HG03060 (cell line): Measurements from ENCODE around the gene KIRREL3.
"Not testable (repeated sequence)": the region's sequence is repeated elsewhere in the genome, so short reads cannot be mapped to it uniquely, and the experiment has no call there.

Experiments used
- ATAC-seq: cut with Tn5 transposase; IDR thresholded peaks from one replicate; pipeline ENCODE4 v1.9.1; 2021; ENCODE audit warnings: low read depth, moderate number of reproducible peaks; ENCODE audit not compliant: unreplicated experiment

KIRREL3 gene

DNA sequence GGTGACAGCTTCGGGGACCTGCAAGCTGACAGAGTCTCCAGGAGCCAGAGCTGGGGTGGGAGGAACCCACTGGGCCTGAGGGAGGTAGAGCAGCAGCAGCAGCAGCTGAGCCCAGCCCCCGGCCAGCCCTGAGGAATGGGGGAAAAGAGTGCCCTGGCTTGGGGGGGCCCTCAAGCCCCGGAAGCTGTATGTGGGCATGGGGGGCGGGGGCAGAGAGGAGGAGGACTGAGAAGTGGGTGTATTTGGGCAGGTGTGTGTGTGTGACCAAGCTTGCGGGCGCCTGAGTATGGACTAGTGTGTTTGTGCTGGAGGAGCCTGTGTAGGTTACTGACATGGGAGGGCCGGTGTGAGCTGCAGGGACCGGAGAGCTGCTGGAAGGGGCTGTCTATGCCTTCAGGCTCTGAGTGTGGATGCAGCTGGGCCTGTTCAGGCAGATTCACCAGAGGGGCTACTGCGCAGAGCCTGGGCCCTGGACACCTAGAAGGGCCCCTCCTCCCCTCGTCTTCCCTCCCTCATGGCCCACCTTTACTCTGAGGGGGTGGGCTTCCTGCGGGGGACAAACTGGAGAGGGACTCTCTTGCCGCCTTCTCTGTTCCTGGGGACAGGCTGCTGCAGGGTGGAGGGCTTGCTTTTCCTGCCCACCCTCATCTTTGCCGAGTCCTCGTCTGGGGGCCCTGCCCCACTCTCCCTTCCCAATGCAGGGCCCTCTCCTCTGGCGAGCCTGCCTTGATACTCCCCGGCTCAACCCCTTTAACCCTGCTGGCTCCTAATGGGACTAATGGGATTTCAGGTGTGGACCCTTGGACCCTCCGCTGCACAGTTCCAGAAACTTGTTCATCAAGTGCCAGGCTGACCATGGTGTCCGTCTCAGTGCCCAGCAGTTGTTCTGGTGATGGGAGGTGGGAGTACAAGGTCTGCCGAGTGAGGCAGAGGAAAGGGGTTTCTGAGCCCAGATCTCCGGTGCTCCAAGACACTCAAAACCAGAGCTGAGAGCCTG is 616.9 kb downstream of the KIRREL3 start:
- ATAC-seq = no peak

DNA sequence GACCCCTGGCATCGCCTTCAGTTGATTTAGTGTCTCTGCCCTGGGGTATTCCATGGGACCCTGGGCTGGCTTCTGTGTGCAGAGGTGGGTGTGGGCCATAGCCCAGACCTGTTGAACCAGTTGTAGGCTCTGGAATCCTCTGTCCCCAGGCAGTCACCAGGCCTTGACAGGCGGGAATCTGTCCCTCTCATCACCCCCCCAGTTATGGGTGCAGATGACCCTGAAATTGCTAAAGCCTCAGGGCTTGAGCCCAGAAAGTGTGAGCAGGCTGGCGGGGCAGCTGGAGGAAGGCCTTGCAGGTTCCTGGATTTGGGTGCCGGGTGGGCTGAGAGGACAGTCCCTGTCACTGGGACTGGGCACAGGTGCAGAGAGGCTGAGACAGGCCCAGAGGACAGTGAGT is 617.9 kb downstream of the KIRREL3 start:
- ATAC-seq = not testable (repeated sequence)

DNA sequence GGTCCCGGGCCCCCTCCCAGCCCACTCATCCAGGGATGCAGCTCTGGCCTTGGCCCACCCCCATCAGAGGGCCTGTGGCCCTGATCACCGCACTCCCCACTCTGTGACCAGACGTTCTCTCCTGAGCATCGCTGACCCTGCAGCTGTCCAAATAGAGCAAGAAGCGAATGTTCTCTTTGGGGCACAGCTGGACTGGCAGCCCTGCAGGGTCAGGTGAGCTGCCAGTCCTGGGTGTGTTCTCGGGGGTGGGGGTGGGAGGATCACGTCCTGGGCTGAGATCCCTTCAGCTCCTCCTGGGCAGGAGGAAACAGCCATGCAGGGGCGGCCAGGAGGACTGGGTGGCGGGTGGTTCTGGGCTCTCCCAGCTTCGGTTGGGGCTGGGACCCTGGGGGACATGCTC is 618.6 kb downstream of the KIRREL3 start:
- ATAC-seq = not testable (repeated sequence)

DNA sequence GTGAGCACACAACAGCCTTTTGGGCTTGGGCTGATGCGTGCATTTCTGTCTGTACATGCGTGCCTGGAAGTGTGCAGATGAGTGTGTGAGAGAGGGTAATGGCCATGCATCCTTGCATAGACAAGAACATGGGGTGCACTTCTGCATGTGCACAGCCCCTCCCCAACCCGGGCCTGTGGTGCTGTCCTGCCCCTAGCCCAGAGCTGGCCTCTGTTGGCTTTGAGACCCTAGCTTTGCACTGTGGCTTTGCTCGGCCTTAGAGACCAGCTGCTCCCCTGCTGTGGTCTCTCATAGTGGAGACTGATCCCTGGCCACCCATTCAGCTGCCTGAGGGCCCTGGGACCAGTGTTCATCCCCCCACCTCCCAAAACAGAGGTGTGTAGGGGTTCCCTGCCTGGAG is 619.7 kb downstream of the KIRREL3 start:
- no peak for ATAC-seq

DNA sequence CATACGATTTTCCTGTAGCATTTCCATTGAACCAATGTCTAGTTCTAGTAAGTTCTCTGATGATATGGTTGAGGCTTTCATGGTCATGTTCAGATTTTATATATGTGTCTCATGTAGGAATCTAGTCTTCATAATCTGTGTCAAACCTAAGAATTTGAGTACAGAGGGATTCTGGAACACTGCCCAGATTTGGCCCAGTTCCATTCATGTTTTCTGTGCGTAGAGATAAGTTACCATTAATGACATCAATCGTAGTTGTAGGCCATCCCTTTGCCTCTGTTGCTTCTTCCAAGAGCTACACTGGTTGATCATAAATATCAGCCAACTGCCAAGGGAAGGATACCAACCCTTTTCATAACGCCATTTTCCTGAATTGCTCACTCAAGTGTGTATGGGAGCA is 621.8 kb downstream of the KIRREL3 start:
- ATAC-seq = no peak

DNA sequence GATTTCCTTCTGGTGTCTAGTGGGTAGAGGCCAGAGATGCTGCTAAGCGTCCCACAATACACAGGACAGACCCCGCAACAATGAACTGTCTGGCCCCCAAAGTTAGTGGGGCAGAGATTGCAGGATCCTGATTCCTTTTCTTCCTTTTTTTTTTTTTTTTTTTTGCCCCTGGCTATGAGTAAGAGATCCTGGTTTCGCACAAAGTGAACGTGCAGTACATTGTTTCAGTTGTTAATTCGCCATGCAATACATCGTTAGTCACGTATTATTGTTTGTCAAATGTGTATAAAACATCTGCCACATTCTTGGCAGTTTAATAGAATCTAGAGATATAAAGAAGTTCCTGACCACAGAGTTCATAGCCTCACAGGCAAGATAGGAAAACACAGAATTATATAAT is 624.8 kb downstream of the KIRREL3 start:
- no peak for ATAC-seq

DNA sequence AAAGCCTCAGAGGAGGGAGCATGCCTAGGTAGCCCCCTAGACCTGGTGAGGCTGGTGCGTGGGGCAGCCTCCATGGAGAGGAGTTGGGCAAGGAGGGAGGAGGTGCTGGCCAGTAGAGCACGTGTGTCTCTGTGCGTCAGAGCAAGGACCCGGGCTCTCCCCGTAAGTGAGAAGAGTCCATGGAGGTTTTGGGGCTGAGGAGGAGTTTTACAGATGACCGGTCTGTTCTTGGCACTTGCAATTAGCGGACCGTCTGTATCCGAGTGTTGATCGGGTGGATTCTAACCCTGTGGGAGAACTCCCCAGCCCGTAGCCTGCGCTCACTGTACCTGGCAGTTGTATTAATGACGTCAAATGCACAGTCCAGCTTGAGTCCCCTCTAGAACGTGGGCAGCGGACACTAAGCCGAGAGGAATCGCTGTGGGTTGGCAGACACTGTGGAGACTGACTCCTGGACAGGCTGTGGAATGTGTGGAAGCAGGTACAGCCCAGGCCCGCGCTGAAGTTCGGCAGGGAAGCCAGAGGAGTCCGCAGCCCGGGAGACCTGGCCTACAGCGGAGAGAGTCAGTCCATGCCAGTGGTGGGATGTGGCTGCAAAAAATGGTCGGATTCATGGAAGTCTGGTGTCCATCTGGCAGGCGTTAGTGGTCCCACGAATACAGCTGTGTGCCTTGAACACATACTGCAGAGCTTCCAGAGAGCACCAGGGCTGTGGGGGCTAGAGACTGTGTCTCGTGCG is 625.8 kb downstream of the KIRREL3 start:
- ATAC-seq = not testable (repeated sequence)

DNA sequence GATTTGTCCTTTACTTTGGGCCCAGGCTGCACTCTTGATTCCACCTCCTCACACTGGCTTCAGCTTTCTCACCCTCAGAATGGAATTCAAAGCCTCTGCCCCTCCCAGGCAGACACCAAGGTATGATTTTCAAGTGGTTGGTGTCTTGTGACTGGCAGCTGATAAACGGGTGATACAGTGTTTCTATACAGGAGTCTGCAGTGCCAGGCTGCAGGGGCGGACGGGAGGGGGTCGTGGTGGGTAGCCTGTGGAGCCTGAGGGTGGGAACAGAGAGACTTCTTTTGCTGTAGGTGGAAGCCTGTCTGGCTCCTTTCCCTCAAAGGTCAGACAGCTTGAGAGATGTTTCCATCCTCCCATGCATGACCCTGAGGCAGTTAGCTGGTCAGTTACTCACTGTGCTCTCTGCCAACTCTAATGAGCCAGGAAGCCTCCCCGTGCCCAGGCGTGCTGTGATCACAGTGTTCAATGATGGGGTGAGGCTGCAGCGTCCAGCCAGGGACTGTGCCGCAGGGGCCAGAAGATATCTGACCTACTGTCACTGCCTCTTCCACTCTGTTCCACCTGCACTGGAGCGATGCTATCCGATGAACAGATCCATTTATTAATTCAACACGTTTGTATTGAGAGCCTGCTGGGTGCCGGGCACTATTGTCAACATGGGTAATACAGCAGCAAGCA is 627.0 kb downstream of the KIRREL3 start:
- ATAC-seq = not testable (repeated sequence)
